Measurements from ENCODE around the gene SYT11.
"Not testable (repeated sequence)": the region's sequence is repeated elsewhere in the genome, so short reads cannot be mapped to it uniquely, and the experiment has no call there.

SYT11 gene

GRCh38 chr1:155861896-155862295, 2.5 kb downstream of the SYT11 start:
- DNase-seq: no peak

GRCh38 chr1:155864393-155864792, 5.0 kb downstream of the SYT11 start:
- no peak for DNase-seq

- DNase-seq: no peak
Measured at GRCh38 chr1:155867766-155868165, 8.4 kb downstream of the SYT11 start.

- DNase-seq: no peak
Measured at GRCh38 chr1:155871390-155871789, 12.0 kb downstream of the SYT11 start.

GRCh38 chr1:155872527-155872926, 13.2 kb downstream of the SYT11 start:
- DNase-seq: no peak

GRCh38 chr1:155873860-155874259, 14.5 kb downstream of the SYT11 start:
- DNase-seq: no peak

- DNase-seq: no peak
Measured at GRCh38 chr1:155877945-155878344, 18.6 kb downstream of the SYT11 start.

GRCh38 chr1:155880251-155880650, 20.9 kb downstream of the SYT11 start:
- DNase-seq: no peak

GRCh38 chr1:155880950-155881349, 21.6 kb downstream of the SYT11 start:
- no peak for DNase-seq

GRCh38 chr1:155882235-155882634, 22.9 kb downstream of the SYT11 start:
- no peak for DNase-seq

GRCh38 chr1:155882766-155883165, 23.4 kb downstream of the SYT11 start:
- DNase-seq: no peak

GRCh38 chr1:155884031-155884960, 24.9 kb downstream of the SYT11 start:
- DNase-seq: no peak

- DNase-seq: no peak
Measured at GRCh38 chr1:155884982-155885381, 25.6 kb downstream of the SYT11 start.

GRCh38 chr1:155888481-155888880, 29.1 kb downstream of the SYT11 start:
- DNase-seq: no peak

- DNase-seq: no peak
Measured at GRCh38 chr1:155889566-155889965, 30.2 kb downstream of the SYT11 start.

GRCh38 chr1:155890251-155890650, 30.9 kb downstream of the SYT11 start:
- DNase-seq: no peak

- peak; percentile 41 for DNase-seq
Measured at GRCh38 chr1:155892796-155893195, 33.4 kb downstream of the SYT11 start.

- DNase-seq: peak; percentile 72
Measured at GRCh38 chr1:155893389-155894142, 34.2 kb downstream of the SYT11 start.

GRCh38 chr1:155895617-155896016, 36.2 kb downstream of the SYT11 start:
- not testable (repeated sequence) for DNase-seq

- not testable (repeated sequence) for DNase-seq
Measured at GRCh38 chr1:155896476-155896875, 37.1 kb downstream of the SYT11 start.

GRCh38 chr1:155897746-155898145, 38.4 kb downstream of the SYT11 start:
- DNase-seq: no peak

- DNase-seq: no peak
Measured at GRCh38 chr1:155898888-155899287, 39.5 kb downstream of the SYT11 start.

- DNase-seq: no peak
Measured at GRCh38 chr1:155899683-155900082, 40.3 kb downstream of the SYT11 start.

- no peak for DNase-seq
Measured at GRCh38 chr1:155900161-155900560, 40.8 kb downstream of the SYT11 start.
